ENCODE results near the gene MIPOL1. TPM values are rescaled to one million over a fixed set of nuclear protein-coding genes. Genes with fewer than 3 reads are reported as not detected.

The MIPOL1 gene
- total RNA-seq, 1 donor from 2014 or later = 11.1 TPM

DNA sequence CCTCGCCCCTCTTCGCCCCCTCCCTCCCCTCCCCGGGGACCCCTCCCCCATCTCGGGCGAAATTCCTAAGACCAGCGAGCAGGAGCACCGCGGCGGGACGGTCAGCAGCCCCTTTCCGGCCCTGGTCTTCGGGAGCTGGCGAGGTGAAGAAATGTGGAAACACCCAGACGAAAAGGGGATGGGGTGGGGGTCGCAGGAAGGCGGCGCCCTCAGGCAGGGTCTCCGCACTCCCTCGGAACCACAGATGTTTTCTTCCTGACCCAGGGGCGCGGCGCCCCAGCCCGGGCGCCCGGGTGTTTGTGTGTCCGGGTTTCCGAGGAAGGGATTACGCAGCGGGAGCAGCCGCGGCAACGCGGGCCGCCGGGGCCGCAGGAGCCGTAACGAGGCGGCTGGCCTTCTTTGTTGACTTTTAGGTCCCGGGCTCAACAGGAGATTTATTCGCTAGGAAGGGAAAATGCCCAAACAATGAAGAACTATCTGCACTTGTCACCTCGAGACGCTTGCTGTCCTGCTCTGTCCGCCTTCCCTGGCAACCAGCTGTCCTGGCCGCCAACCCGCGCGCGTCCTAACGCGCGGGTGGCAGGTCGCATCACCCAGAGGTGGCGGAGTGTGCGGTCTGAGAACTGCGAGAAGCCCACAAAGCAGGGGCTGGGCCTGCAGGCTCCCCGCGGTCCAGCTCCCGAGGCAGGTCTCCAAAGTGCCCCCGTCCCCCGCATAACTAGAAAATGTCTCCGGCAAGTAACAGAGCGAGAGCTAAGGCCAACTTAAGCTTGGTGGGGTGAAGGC lies 390.3 kb downstream of the MIPOL1 start:
- Histone ChIP-seq H3K4me3 (ENCODE audit: low read depth, low read length) (peak overlapping the region; percentile 49), H3K27me3 (ENCODE audit: control insufficient read depth, insufficient read depth, low read length) (no peaks in the 10 kb centered on the region), H3K36me3 (ENCODE audit: control insufficient read depth, insufficient read depth, low read length) (no peaks in the 10 kb centered on the region)
- DNase-seq (ENCODE audit: low read depth) = peak; percentile 26
- peak; percentile 0 for TF ChIP-seq CTCF (IDR thresholded peaks at IDR 0.05; ENCODE audit: insufficient read depth, low read length, severe bottlenecking)
- FAIRE-seq = no peak

- Histone ChIP-seq H3K36me3 (ENCODE audit: control insufficient read depth, insufficient read depth, low read length) (no peaks in the 10 kb centered on the region), H3K4me3 (ENCODE audit: low read depth, low read length) (peak overlapping the region; percentile 49), H3K27me3 (ENCODE audit: control insufficient read depth, insufficient read depth, low read length) (no peaks in the 10 kb centered on the region)
- FAIRE-seq = no peak
- no peak for TF ChIP-seq CTCF (IDR thresholded peaks at IDR 0.05; ENCODE audit: insufficient read depth, low read length, severe bottlenecking)
- DNase-seq (ENCODE audit: low read depth) = peak; percentile 53
Measured at GRCh38 chr14:37588667-37588955, 390.9 kb downstream of the MIPOL1 start.

GRCh38 chr14:37588956-37589714 lies 391.4 kb downstream of the MIPOL1 start:
- Histone ChIP-seq H3K36me3 (ENCODE audit: control insufficient read depth, insufficient read depth, low read length) (no peaks in the 10 kb centered on the region), H3K27me3 (ENCODE audit: control insufficient read depth, insufficient read depth, low read length) (no peaks in the 10 kb centered on the region), H3K4me3 (ENCODE audit: low read depth, low read length) (peak overlapping the region; percentile 49)
- FAIRE-seq (no peak), DNase-seq (ENCODE audit: low read depth) (peak; percentile 63)
- TF ChIP-seq CTCF (IDR thresholded peaks at IDR 0.05; ENCODE audit: insufficient read depth, low read length, severe bottlenecking) = no peak

DNA sequence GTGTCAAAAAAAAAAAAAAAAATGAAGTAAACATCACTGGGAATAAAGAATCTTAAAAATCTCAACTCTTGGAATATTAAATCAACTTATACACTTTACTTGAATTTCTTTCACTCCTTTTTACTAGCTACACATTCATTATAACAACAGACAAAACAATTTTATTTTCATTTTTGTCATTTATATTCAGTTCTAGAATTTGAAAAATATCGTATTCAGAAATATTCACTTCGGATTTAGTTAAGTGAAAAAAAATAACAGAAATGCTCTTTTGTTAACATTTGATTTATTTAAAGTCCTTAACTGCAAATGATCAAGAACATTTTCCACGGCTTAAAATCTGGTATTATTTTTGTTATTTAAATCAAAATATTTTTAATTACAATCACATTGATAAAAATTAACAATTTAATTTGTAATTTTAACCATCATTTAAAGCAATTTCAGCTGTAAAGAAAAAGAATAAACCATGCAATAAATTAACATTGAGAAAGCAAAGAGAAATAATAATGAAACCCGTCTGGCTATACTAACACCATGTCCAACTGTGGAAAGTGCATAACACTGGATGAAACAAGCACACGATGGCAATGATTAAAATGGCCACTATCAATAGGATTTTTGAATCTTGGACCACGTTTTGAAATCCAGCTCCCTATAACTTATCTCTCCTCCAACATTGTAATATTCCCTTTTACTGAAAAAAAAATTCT lies 392.1 kb downstream of the MIPOL1 start:
- DNase-seq (ENCODE audit: low read depth) (no peak), FAIRE-seq (no peak)
- no peak for TF ChIP-seq CTCF (IDR thresholded peaks at IDR 0.05; ENCODE audit: insufficient read depth, low read length, severe bottlenecking)
- Histone ChIP-seq H3K36me3 (ENCODE audit: control insufficient read depth, insufficient read depth, low read length) (no peaks in the 10 kb centered on the region), H3K27me3 (ENCODE audit: control insufficient read depth, insufficient read depth, low read length) (no peaks in the 10 kb centered on the region), H3K4me3 (ENCODE audit: low read depth, low read length) (peak overlapping the region; percentile 49)

GRCh38 chr14:37590428-37591139 lies 392.8 kb downstream of the MIPOL1 start:
- FAIRE-seq (no peak), DNase-seq (ENCODE audit: low read depth) (peak; percentile 62)
- Histone ChIP-seq H3K4me3 (ENCODE audit: low read depth, low read length) (peak overlapping the region; percentile 49), H3K27me3 (ENCODE audit: control insufficient read depth, insufficient read depth, low read length) (no peaks in the 10 kb centered on the region), H3K36me3 (ENCODE audit: control insufficient read depth, insufficient read depth, low read length) (no peaks in the 10 kb centered on the region)
- TF ChIP-seq CTCF (IDR thresholded peaks at IDR 0.05; ENCODE audit: insufficient read depth, low read length, severe bottlenecking) = no peak
